OCI-LY7 (cell line): ENCODE measurements around the gene TMEM25. TPM values are rescaled to one million over a fixed set of nuclear protein-coding genes. Genes with fewer than 3 reads are reported as not detected.
"Not testable (repeated sequence)": the region's sequence is repeated elsewhere in the genome, so short reads cannot be mapped to it uniquely, and the experiment has no call there.

Source experiments
- Bru-seq: library from RNA; stranded (reverse); fragments of 400-500 nt; gene quantifications from one replicate; lab custom pipeline; 2021; lab: Mats Ljungman, UMichigan
- BruChase-seq, 2 experiments: library from RNA; stranded (reverse); fragments of 400-500 nt; gene quantifications; one replicate each; lab custom pipeline; 2021; lab: Mats Ljungman, UMichigan
- BruUV-seq: library from RNA; stranded (reverse); fragments of 400-500 nt; replicated peaks from 2 replicates; lab custom pipeline; 2021; lab: Mats Ljungman, UMichigan
- CTCF ChIA-PET: fragments of 300-600 bp; sonication (Branson Sonifier 250); formaldehyde crosslinking; loops from one replicate; lab custom pipeline; 2022; ENCODE audit warnings: antibody characterized with exemption; ENCODE audit not compliant: unreplicated experiment; lab: Charles Lee
- POLR2A ChIA-PET: fragments of 300-600 bp; sonication (Branson Sonifier 250); formaldehyde crosslinking; loops from one replicate; lab custom pipeline; 2022; ENCODE audit warnings: antibody characterized with exemption; lab: Charles Lee
- DNase-seq: peaks from one replicate; pipeline ENCODE4 v3.0.0-alpha.2; 2015; ENCODE audit warnings: low spot score
- H2AFZ ChIP-seq: fragments of 200-600 bp; sonication (generic), shearing (Covaris generic); 2 replicates; pipeline ENCODE4 v1.6.1; 2014; ENCODE audit warnings: mild to moderate bottlenecking, antibody characterized with exemption, low read length, moderate library complexity
- H3K27ac ChIP-seq: fragments of 200-600 bp; sonication (generic); 2 replicates; pipeline ENCODE4 v1.5.1; 2014; ENCODE audit warnings: mixed run types, low read depth, mild to moderate bottlenecking, moderate library complexity, low read length, inconsistent platforms; ENCODE audit not compliant: poor library complexity, severe bottlenecking
- H3K36me3 ChIP-seq: fragments of 200-600 bp; sonication (generic); 2 replicates; pipeline ENCODE4 v1.6.1; 2014; ENCODE audit warnings: mild to moderate bottlenecking, antibody characterized with exemption, low read length, moderate library complexity, mixed read lengths; ENCODE audit not compliant: insufficient read depth
- H3K4me1 ChIP-seq: fragments of 200-600 bp; sonication (generic); 2 replicates; pipeline ENCODE4 v1.5.1; 2014; ENCODE audit warnings: mild to moderate bottlenecking, low read length; ENCODE audit not compliant: insufficient read depth, poor library complexity, severe bottlenecking
- H3K4me2 ChIP-seq: fragments of 200-600 bp; sonication (generic); 2 replicates; pipeline ENCODE4 v1.6.1; 2014; ENCODE audit warnings: mild to moderate bottlenecking, low read length
- H3K4me3 ChIP-seq: fragments of 200-600 bp; sonication (generic); 2 replicates; pipeline ENCODE4 v1.5.1; 2014; ENCODE audit warnings: mild to moderate bottlenecking, low read depth, low read length; ENCODE audit not compliant: poor library complexity, severe bottlenecking
- H3K79me2 ChIP-seq: fragments of 200-600 bp; sonication (generic); 2 replicates; pipeline ENCODE4 v1.6.1; 2016; ENCODE audit warnings: low read depth, mild to moderate bottlenecking, low read length, moderate library complexity, mixed read lengths; ENCODE audit not compliant: insufficient read depth
- H3K9me2 ChIP-seq: fragments of 200-600 bp; sonication (generic); 2 replicates; pipeline ENCODE4 v1.6.1; 2016; ENCODE audit warnings: mild to moderate bottlenecking, low read length, mixed read lengths; ENCODE audit not compliant: insufficient read depth
- H3K9me3 ChIP-seq: fragments of 200-600 bp; sonication (generic); 2 replicates; pipeline ENCODE4 v1.6.1; 2014; ENCODE audit warnings: mild to moderate bottlenecking, mixed run types, low read length, mixed read lengths
- H4K20me1 ChIP-seq: fragments of 200-600 bp; sonication (generic); 2 replicates; pipeline ENCODE4 v1.6.1; 2014; ENCODE audit warnings: mild to moderate bottlenecking, antibody characterized with exemption, low read length, moderate library complexity, mixed read lengths; ENCODE audit not compliant: insufficient read depth
- CTCF ChIP-seq: fragments of 200-600 bp; sonication (generic); conservative IDR thresholded peaks from 2 replicates; pipeline ENCODE4 v1.5.1; 2014; ENCODE audit warnings: mild to moderate bottlenecking, antibody characterized with exemption, low read length, moderate library complexity, mixed read lengths
- EZH2phosphoT487 ChIP-seq: fragments of 200-600 bp; sonication (generic); IDR thresholded peaks from 2 replicates; pipeline ENCODE4 v1.6.1; 2018; ENCODE audit warnings: low read depth, borderline replicate concordance, mild to moderate bottlenecking, mixed run types, antibody characterized with exemption, low read length, moderate library complexity, mixed read lengths
- intact Hi-C: fragments of 100-400 bp; cut with micrococcal nuclease; formaldehyde crosslinking; loops from one replicate; pipeline ENCODE4 v1.10.0; 2022; ENCODE audit not compliant: unreplicated experiment
- long read RNA-seq: library from polyadenylated mRNA; stranded (forward); transcript quantifications from one replicate; pipeline ENCODE4 v2.0.0, GENCODE V29; 2022
- total RNA-seq, 2 experiments: library from RNA; depleted of rRNA in 1 of 2; stranded (reverse); fragments of >200 nt in 1 of 2; shearing (Covaris generic) in 1 of 2; gene quantifications; 2 replicates each; pipeline ENCODE4 v1.2.3, GENCODE V29; 2014 to 2022

Gene TMEM25
- total RNA-seq (2014; rRNA removed; shearing (Covaris generic)) (14.0 and 16.0 TPM in 2 replicates), total RNA-seq (2022) (10.7 and 11.7 TPM in 2 replicates), Bru-seq, nascent RNA (percentile 40 among the genes with signal in this experiment), BruChase-seq, experiment 1, labeled RNA remaining after a 6-hour chase (percentile 37 among the genes with signal in this experiment), BruChase-seq, experiment 2, labeled RNA remaining after a 2-hour chase (percentile 41 among the genes with signal in this experiment)
- long read RNA-seq, partial matches to known transcripts: 2 of 9 reads
- long read RNA-seq, other reads (novel, unspliced or antisense): 6 of 9 reads

GRCh38 chr11:118530683-118531596 is at the start of gene TMEM25:
TMEM25 (plus strand) TSS chr11:118531192; CDS start chr11:118531802, 610 bp downstream.
- POLR2A ChIA-PET: interaction anchor here (0.5 kb wide), 1 partner anchor 14 kb away, joined by 3 read pairs; no protein-coding TSS in a partner anchor
- Histone ChIP-seq H3K9me2 (no peaks in the 10 kb centered on the region), H3K27ac (no peak within 1 kb of the TSS), H3K4me2 (peak within 1 kb of the TSS; percentile 93), H3K4me3 (peak within 1 kb of the TSS; percentile 90), H3K4me1 (peaks cover 14% of the 10 kb centered on the region), H3K9me3 (no peaks in the 10 kb centered on the region), H4K20me1 (no peaks in the 10 kb centered on the region), H3K36me3 (peaks cover 11% of the 10 kb centered on the region; the same call in 1 of the 2 replicates), H3K79me2 (no peaks in the 10 kb centered on the region), H2AFZ (peak within 1 kb of the TSS; percentile 86)
- TF ChIP-seq EZH2phosphoT487: no peak
- intact Hi-C loops: loop anchor here (1.0 kb wide), 1 partner anchor 95 kb away; the partner anchor contains the start of gene KMT2A
- CTCF ChIA-PET: no interaction called here
- DNase-seq: peak; percentile 82
- BruUV-seq: no TSS peak

- H3K4me2 ChIP-seq, DNase-seq, H3K4me3 ChIP-seq, BruUV-seq, H3K9me3 ChIP-seq, H3K4me1 ChIP-seq, CTCF ChIA-PET, intact Hi-C loops, H3K27ac ChIP-seq, H3K9me2 ChIP-seq, H4K20me1 ChIP-seq, H3K79me2 ChIP-seq, H2AFZ ChIP-seq: not testable (repeated sequence)
- peaks cover 92% of the 10 kb centered on the region for H3K36me3 ChIP-seq
- POLR2A ChIA-PET: interaction anchor here (1.6 kb wide), 1 partner anchor 12 kb away, joined by 3 read pairs; no protein-coding TSS in a partner anchor
Measured at GRCh38 chr11:118481238-118481637, 49.8 kb upstream of the TMEM25 start.

GRCh38 chr11:118484405-118484804 is 46.6 kb upstream of the TMEM25 start:
- TF ChIP-seq CTCF (no peak), EZH2phosphoT487 (no peak)
- no peaks in the 10 kb centered on the region for H3K9me2 ChIP-seq
- no peak overlapping the region for H2AFZ ChIP-seq
- H3K4me2 ChIP-seq: no peak overlapping the region
- no peak overlapping the region for H3K27ac ChIP-seq
- peaks cover 89% of the 10 kb centered on the region for H3K36me3 ChIP-seq
- H3K9me3 ChIP-seq: no peaks in the 10 kb centered on the region
- no TSS peak for BruUV-seq
- intact Hi-C loops: no loop called here
- DNase-seq: no peak
- no peaks in the 10 kb centered on the region for H3K4me1 ChIP-seq
- ChIA-PET POLR2A (no interaction called here), CTCF (no interaction called here)
- no peak overlapping the region for H3K4me3 ChIP-seq
- H3K79me2 ChIP-seq: no peaks in the 10 kb centered on the region
- no peaks in the 10 kb centered on the region for H4K20me1 ChIP-seq
